A204.1 (cell line): ENCODE measurements around the gene ILKAP.

Experiments used
- FAIRE-seq: peaks from 2 replicates; lab custom pipeline; 2012; peaks lifted over from hg19 to GRCh38; lab: Jason Lieb, UNC

ILKAP gene

DNA sequence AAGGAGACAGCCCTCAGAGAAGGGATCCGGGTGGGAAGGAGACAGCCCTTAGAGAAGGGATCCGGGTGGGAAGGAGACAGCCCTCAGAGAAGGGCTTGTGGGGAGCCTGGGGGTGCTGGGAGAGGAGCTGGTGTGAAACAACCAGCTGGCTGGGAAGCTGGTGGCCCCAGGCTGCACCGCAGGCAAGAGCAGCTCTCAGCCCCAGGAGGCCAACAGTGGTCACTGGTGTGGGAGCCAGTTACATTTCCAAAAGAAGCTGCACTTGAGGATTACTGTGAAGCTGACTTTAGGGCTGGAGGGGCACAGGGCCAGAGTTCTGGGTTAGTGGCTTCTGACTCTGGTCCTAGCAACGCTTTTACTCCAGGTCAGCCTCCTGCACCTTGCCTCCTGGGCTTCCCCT is 33.1 kb upstream of the ILKAP start:
- no peak for FAIRE-seq

DNA sequence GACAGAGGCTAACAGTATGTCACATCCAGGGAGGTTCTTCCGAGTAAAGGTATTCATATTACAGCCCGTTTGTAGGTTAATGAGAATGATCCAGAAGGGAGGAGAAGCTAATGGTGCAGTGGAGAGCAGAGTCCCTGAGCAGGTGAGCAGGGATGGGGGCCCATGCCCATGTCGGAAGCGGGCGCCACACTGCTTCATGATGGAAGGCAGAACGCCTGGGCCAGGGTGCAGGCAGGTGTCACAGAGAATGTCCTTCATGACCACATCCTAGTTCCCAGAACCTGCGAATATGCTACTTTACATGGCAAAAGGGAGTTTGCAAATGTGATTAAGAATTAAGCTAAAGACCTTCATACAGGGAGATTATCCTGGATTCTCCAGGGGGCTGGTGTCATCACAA is 32.4 kb upstream of the ILKAP start:
- no peak for FAIRE-seq

DNA sequence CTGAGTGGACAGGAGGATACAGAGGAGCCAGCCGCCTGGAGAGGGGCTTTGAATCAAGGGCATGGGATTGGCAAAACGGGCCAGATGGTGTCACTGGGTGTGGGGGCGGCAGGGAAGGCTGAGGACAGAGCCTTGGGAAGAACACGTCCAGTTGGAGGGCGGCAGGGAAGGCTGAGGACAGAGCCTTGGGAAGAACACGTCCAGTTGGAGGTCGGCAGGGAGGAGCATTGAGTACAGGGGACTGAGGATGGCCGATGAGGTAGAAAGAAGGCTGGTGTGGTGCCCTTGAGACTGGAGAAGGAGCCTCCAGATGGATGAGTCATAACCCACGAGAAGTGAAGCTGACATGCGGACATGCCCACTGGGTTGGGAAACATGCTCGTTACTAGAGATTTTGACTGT is 31.8 kb upstream of the ILKAP start:
- FAIRE-seq: no peak

DNA sequence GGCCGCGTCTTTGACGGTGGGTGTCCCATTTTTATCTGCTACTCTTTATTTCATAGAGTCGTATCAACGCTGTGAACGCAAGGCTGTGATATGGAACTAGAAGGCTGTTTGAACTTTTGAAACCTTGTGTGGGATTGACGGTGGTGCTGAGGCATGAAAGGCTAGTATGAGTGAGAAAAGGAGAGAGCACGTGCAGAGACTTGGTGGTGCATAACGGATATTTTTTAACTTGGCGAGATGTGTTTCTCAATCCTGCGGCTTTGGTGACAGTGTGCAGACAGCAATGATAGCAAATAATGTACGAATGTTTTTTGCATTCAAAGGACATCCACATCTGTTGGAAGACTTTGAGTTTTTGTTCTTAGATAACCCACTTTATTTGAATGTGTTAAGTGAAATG is 30.1 kb upstream of the ILKAP start:
- no peak for FAIRE-seq

DNA sequence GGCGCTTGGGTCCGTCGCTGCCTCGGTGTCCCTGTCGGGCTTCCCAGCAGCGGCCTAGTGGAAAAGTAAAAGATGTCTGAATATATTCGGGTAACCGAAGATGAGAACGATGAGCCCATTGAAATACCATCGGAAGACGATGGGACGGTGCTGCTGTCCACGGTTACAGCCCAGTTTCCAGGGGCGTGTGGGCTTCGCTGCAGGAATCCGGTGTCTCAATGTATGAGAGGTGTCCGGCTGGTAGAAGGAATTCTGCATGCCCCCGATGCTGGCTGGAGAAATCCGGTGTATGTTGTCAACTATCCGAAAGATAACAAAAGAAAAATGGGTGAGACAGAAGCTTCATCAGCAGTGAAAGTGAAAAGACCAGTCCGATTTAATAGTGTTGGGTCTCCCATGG is 28.3 kb upstream of the ILKAP start:
- no peak for FAIRE-seq

DNA sequence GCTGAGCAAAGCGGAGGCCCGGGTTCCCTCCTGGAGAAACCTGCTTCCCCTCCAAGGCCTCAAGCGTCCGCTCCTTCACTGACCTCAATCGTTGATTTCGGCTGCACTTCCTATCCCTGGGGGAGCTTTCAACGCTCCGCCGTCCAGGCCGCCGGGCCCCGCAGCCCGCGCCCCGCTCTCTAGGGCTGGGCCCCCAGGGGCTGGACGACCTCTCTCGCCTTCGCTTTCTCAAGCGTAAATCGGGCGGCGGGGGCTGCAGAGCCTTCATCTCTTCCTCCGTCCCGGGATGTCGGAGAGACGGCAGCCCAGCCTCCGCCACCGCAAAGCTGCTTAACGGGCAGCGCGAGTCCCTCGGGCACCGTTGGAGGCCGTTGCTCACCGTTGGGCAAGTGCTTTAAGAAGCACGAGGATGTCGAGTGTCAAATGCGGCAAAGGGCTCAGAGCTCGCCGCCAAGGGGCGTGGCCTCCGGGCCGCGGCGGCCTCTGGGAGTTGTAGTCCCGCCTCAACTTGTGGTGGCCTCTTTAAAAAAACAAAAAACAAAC is 27.8 kb upstream of the ILKAP start:
- FAIRE-seq: no peak

DNA sequence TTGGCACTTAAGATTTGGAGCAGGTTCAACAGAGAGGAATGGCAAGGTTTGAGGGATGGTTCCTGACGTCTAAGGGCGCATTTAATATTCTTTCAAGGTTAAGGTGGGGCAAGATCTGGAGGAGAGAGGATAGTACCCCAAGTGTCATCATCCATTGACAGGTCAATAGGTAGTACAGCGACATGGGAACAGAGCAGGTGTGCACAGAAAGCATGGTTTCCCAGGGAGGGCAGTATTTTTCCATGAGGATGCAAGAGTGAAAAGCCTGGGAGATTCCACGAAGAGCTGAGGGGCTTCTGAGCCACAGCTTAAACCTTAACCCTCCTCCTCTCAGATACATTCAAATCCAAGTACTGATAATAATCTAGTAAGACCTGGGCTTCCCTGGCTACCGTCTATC is 27.2 kb upstream of the ILKAP start:
- no peak for FAIRE-seq

DNA sequence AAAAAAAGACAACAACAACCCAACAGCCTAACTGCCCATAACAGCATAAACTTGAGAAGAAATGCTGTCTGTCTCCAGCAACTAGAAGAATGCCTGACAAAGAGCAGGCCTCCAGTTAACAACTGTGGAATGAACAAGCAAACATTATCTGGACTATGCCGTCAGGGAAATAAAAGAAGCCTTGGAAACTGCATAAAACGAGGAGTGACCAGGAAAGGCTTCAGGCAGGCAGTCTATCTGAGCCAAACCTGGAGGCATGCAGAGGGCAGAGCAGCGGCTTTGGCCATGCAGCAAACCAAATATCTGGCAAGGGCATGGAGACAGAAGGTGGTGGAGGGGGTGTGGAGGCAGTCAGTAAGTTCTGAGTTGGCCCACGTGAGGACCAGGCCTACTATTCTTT is 25.2 kb upstream of the ILKAP start:
- FAIRE-seq: no peak

DNA sequence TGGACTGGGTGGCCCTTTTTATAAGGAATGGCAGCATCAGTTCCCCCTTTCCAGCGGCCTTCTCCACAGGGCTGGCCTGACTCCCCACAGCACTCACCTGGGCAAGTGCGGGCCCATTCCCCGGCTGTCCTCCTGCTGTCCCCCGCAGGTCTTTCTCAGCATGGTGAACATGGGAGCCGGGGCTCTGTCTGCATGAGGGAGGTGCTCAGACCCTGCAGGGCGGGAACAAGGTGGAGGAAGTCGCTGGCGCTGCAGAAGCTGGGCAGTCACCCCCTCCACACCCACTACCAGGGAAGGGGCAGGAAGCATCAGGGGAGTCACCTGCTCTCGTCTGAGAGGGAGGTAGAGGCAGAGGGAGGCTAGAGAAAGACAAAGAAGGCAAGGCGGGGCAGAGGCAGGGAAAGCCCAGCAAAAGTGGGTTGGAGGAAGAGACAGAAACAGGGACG is 24.1 kb upstream of the ILKAP start:
- FAIRE-seq: no peak

DNA sequence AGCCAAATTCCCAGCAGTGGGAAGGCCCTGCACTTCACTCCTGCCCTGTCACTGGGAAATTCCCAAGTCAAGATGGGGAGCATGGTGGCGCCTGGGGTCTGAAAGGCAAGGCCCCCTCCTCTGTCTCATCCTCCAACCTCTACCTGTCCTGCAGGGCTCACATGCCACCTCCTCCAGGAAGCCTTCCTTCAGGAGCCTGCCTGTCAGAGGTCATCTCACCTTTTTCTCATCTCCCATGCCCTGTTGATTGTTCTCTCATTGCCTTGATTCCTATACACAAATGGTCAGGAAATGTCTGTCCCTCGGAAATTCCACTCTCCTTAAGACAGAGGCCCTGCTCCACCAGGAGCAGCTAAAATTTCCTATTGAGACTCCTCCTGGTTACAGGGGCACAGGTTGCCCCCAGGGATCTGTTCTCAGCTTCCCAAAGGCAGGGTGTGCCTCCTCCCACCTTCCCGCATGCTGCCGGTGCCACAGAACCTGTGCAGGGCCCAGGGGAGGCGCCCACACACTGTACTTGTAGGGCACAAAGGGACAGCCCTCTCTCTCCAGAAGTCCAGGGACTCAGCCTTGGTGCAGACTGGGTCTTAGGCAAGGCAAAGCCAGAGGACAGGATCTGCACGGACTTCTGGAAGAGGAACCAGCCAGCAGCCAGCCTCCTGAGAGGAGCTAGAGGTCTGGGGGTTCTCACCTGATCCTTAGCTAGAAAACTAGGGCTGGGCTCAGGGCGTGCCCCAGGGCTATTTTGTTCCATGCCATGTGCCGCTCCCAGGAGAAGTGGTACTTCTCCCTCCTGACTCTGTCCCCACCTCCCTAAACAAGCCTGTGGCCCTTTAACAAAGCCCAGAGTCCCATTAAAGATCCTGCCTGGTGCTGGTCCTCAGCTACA is 23.4 kb upstream of the ILKAP start:
- no peak for FAIRE-seq

DNA sequence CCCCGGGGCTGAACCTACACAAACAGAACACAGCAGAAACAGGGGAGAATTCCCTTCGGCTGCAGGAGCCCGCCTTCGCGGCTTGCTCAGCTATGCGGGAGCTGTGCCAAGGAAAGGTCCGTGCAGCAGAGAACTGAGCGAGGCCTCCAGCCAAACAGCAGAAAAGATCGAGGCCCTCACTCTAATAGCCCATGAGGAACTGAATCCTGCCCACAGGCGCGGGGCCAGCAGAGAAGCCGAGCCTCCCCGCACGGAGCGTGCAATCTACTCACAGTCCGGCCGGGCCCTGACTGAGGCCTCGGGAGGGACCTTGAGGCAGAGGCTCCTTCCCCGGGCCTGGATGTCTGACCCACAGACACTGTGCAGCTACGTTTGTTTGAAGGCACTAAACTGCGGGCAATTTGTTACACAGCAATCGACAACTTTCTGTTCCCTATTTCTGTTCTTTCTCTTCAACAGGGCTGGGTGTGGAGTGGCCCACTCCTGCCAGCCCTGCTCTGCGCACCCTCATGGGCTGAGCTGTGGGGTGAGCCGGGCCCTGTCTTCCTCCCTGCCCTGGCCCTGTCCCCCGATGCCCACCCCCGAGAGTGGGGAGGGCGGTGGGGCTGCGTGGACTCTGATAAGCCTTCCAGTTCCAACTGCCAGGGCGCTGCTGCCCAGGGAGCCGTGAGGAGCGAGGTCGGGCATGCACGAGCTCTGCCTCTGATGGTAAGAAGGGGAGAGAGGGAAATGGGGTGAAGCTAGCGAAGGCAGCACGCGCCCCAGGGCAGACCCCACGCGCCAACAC is 22.6 kb upstream of the ILKAP start:
- no peak for FAIRE-seq

DNA sequence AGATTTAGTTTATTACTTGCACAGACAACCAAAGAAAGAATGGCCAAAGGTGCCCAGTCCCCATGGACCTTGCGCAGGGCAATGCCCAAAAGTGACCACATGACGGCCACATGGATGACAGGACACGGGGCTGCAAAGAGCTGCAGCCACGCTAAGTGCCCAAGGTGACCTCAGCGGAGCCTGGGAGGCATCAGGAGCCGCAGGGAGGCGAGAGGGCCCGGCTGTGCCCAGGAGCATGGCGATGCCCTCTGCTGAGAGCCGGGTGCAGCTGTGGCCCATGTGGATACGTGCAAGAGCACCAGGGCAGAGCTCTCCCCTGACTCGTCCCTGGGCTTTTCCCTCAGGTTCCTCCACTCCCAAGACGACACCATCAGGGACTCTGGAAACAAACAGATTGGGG is 21.6 kb upstream of the ILKAP start:
- FAIRE-seq: no peak

DNA sequence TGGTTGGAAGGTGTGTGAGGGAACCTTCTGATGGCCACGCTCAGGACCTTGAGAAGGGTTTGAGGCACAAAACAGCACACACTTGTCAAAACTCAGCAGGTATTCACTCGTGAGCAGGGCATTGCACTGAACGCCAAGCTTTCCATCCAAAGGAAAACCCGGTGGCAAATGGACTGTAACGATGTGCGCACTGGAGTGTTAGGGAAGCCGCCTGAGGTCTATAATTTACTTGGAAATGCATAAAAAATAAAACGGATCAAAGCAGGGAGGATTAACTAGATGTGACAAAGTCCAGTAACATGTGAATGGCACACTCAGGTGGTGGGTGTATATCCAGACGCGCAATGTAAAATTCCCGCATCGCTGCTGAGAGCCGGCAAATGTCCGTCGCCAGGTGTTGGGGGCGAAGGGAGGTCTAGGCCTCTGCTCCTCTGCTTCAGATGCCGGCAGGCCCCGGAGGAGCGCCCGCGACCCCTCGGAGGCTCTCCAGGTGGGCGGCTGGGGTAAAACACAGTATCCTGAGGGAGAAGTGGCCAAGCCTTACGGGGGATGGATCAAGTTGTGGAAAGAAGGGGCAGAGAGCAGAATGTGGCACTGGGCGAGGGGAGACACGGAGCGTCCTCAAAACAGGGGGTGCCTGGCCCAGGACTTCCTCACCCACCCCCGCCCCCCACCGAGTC is 21.0 kb upstream of the ILKAP start:
- no peak for FAIRE-seq

DNA sequence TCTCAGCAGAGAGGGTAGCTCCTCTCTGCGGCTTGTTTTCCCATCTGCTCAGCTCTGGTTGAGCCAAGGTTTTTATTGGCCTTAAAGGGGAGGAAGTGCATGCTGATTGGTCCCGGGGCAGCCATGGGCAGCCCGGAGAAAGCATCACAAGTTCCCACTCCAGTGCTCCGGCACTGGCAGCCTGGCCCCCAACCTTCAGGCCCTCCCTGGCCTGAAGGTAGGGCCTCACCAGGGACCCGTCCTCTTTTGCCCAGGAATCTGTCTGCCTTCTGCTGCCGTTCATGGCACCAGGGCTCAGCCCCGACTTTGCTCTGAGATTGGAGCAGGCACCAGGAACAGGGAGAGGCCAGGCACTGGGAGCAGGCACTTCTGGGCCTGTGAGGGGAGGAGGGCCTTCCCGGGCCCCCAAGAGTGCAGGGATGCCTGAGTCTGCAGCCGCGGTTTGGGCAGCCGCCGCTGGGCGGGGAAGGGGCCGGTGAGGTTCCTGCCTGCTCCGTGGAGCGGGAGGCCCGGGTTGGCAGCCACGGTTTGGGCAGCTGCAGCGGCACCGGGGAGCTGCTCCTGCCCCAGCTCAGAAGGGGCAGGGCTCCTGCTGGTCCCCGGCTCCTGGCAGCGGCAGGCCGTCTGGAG is 17.5 kb upstream of the ILKAP start:
- FAIRE-seq: peak; percentile 23

DNA sequence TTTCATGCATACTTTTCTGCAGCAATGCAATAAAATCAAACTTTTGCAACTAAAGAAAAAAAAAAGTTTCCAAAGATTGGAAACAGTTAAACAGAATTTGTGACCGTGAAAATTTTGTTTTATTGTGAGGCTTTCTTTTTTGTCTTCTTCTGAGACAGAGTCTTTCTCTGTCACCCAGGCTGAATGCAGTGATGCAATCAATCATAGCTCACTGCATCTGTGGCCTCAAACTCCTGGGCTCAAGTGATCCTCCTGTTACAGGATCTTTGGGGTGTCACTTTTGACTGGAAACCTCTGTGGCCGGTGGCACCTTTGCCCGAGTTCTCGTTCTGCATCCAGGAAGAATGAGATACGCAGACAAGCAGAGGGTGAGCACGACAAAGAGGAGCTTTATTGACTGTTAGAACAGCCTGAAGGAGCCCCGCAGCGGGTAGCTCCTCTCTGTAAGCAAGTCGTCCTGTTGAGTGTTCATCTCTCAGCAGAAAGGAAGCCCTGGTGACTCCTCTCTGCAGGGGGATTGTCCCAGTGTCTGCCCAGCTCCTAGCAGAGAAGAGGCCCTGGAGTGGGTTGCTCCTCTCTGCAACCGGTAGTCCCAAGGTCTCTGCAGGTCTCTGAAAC is 16.9 kb upstream of the ILKAP start:
- no peak for FAIRE-seq

DNA sequence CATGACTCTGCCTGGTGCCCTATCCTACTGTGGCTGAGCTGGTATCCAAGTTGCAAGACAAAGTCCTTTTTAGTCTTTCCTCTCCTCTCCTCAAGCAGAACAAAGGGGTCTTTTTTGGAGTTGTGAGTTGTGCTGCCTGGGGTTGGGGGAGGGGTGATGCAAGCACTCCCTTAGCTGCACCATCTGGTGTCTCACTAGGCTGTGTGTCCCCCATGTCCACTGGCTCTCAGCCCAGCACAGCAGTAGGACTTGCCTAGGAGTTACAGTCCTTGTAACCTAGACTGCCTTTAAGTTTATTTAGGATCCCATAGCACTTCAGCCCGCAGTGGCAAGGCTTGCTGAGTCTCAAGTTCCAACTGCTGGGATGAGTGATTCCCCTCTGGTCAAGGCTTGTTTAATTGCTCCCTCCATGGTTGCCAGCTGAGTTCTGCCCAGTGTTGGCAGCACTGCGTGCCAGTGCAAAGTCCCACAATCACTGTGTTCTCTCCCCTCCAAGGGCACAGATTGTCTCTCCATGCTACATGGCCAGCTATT is 13.2 kb upstream of the ILKAP start:
- FAIRE-seq: no peak

DNA sequence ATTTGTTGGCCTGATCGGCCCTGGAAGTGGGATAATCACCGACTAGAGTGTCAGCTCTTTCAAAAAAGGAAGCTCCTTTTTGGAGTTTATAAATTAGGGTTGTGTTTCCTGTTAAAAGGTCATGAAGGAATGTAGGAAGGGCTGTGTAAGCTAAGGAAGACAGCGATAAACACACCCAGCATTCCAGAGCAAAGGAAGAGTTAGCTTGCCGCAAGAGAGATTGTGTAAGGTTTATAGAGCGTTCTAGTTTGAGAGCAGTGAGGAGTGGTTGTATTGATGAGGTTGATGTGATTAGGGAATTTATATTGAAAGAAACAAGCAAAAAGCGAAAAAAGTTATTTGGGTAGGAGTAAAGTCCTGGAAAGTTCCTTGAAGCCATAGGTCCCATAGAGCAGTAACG is 3.5 kb upstream of the ILKAP start:
- FAIRE-seq: no peak

DNA sequence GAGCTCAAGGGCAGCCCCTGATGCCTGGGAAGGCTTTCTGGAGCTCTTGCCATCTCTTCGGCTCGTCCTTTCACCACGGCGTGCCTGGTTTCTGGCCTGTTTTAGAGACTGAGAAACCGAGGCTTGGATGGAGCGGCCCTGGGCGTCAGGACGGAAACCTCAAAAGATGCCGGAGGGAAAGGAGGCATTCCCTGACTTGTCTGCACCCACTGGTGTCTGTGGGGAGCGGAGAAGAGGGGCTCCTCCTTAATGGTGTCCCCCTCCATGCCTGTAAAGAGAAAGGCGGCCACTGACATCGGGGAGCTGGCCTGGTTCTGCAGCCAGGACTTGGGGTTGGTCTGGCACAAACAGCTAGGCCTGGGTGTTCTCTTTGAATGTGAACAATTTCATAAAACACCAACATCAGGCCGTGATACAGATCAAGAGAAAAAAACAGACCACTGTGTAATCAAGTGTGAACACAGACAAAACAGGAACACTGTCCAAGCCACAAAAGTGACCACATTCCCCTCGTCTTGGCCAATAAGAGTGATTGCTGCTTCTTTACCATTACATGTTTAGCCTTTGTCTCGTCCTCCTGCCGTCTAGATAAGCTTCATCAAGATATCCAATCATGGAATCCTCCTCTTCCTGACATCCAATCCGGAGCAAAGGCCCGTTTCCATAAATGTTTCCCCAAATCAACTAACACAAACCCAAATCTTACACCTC is 633 bp upstream of the ILKAP start:
- no peak for FAIRE-seq

DNA sequence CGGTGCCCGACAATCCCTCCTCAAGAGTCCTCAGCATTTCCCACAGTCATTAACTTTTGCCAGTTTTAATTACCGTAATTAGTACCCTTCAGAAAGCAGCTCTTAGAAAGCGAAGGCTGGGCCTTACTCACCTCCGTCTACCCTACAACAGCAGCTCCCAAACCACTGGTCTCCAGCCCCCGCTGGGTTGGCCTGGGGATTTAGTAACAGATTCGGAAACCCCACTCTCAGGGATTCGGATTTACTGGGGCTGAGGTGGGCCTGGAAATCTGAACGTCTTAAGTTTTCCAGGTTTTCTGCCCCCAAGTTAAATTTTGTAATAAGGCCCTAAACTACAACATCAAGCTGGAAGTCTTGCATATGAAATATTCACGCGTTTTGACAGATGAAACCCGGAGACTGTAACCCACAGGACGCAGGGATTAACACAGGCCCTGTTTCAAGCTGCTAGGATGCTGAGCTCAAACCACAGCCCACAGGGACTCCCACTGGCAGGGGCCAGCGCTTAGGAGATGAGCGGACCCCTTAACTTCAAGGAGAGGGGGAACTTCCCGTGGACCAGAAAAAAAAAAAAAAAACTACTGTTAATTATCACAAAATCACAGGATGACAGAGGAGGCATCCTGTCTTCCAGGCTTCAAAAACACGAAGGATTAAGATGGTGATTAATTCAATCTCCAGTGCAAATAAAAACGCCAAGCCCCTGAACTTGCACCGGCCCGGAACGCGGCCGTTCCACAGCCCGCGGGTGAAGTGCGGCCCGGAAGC is 985 bp downstream of the ILKAP start:
- FAIRE-seq: no peak

DNA sequence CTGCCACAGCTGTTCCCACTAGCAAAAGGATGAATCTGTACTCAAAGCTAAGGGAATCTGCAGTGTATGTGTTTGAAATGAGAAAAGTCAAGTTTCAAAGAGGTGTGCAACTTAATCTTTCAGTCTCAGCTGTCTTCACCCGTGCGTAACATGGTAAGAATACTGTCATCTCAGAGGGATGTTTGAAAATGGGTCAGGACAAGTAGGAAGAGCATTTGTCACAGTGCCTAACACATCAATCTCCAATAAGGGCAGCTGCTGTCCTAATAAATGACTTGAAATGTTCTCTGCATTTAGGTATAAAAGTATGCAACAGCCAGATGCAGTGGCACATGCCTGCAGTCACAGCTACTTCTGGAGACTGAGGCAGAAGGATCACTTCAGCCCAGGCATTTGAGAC is 13.1 kb downstream of the ILKAP start:
- FAIRE-seq: no peak
